Muscle of back (tissue), 11 donors: ENCODE data around the gene ADGRG6. TPM values are rescaled to one million over a fixed set of nuclear protein-coding genes. Genes with fewer than 3 reads are reported as not detected.
A peak's percentile ranks its signal among the peaks of the same experiment; 100 is the strongest.

Source experiments
- DNase-seq, 3 donors: peaks; one replicate each; pipeline versions ENCODE4 v3.0.0 to v3.0.0-alpha.2; 2013
- polyA plus RNA-seq, 10 donors: library from polyadenylated mRNA; unstranded; fragments of 120-200 nt; gene quantifications; one replicate each; pipeline ENCODE4 v1.2.1, GENCODE V29; 2013; ENCODE audit not compliant: insufficient read length in 10 of 10

ADGRG6 gene
- polyA plus RNA-seq, 10 donors = 7.3 to 13.0 (median 10.4) TPM

GRCh38 chr6:142320366-142320765 is 18.6 kb downstream of the ADGRG6 start:
- DNase-seq = no peak

DNA sequence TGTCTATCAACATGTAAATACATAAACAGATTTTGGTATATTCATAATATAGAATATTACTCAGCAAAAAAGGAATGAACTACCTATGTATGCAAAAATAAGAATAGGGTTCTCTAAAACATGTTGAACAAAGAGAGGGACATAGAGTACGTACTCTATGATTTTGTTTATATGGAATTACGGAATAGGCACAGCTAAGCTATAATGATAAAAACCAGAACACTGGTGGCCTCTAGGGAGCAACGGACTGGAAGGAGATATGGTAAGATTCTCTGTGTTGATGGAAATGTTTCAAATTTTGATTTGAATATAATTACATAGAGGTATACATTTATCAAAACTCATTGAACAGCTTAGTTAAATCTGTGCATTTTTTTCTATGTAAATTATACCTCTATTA is 19.6 kb downstream of the ADGRG6 start:
- no peak for DNase-seq

DNA sequence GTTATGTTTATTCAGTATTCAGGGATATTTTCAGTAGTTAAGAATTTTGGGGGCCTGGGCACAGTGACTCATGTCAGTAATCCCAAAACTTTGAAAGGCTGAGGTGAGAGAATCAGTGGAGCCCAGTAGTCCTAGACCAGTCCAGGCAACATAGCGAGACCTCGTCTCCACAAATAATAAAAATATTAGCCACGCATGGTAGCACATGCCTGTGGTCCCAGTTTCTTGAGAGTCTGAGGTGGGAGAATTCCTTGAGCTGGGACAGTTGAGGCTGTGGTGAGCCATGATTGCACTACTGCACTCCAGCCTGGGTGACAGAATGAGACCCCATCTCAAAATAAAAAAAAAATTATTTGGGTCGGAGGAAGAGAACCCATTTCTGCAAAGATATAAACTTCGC is 20.3 kb downstream of the ADGRG6 start:
- no peak for DNase-seq

- no peak for DNase-seq
These were observed 20.8 kb downstream of the ADGRG6 start for GRCh38 chr6:142322504-142323198.

- DNase-seq = no peak
These were observed 21.6 kb downstream of the ADGRG6 start for GRCh38 chr6:142323377-142323776.

GRCh38 chr6:142324111-142324510 is 22.3 kb downstream of the ADGRG6 start:
- no peak for DNase-seq

- no peak for DNase-seq
These were observed 23.3 kb downstream of the ADGRG6 start for GRCh38 chr6:142325111-142325510.

- DNase-seq = no peak
These were observed 24.7 kb downstream of the ADGRG6 start for GRCh38 chr6:142326540-142326939.

DNA sequence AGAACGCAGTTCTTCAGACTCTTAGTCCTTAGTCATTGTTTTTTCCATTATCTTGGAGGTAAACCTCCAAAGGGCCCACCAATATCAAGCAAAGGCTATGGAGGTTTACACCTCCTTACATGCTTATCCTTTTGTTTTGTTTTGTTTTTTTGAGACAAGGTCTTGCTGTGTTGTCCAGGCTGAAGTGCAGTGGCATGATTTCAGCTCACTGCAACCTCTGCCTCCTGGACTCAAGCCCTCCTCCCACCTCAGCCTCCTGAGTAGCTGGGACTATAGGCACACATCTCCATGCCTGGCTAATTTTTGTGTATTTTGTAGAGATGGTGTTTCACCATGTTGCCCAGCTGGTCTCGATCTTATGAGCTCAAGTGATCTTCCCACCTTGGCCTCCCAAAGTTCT is 26.3 kb downstream of the ADGRG6 start:
- DNase-seq = no peak

- DNase-seq = no peak
These were observed 27.8 kb downstream of the ADGRG6 start for GRCh38 chr6:142329486-142330113.

GRCh38 chr6:142331075-142331551 is 29.3 kb downstream of the ADGRG6 start:
- DNase-seq = peak in 1 of 3 donors; percentile 22

DNA sequence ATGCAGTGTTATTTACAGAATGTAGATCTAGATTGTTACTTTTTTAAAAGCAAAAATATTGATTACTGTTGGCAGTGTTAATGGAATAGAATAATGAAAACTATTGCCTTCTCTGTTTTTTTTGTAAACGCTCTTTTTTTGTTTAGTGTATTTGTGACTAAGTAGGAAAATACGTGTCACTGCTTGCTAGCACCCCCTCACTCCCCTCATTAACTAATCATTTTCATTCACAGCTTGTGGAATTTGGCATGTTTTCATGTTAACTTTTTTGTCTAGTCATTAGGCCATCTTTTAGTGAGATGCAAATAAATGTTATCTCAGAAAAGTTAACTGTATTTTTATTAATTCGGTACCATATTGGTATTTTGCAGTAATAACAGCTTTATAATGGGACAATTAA is 29.8 kb downstream of the ADGRG6 start:
- no peak for DNase-seq

DNA sequence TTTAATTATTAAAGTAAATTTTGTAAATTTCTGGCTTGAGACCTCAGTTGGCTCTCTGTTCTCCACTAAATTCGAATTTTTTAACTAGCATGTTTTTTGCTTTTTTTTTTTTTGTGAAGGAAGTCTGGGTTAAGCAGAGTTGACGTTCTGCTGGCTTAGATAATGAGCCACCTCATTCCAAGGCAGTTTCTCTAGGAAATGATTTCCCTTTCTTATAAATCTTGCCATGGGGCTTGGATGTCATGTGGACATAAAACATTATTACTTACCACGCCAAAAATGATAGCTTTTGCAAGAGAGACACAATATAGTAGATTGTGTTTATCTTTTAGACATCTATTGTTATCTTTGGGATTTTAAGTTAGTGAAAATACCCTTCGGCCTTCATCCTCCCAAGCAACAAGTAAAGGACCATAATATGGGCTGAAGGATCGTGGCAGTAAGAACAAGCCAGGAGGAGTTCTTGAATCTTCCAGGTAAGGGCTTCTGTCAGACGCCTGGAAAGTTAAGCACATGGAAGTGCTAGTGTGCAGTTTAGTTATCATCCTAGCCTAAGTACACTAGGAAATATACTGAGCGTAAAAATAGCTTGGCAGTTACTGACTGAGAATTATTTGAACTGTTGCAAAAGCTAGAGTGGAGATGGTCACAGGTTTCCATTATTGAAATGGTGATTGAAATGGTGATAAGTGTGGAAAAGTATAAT is 30.7 kb downstream of the ADGRG6 start:
- DNase-seq = no peak

- no peak for DNase-seq
These were observed 31.6 kb downstream of the ADGRG6 start for GRCh38 chr6:142333431-142333830.

DNA sequence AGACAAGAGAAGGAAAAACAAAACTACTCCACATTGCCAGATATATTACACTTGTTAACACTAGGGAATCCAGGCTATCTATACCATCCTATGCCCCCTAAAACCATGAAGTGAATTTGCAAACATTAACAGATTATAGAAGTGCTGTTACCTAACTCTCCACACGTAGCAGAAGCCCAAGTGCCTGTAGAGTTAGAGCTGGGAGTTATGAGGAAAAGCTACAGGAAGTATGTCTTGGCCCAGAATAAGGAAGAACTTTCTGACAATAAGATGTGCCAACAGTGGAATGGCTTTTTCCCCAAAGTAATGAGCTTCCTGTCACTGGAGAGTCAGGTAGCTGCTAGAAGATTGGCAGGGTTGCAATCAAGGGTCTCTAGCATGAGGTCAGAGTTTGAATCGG is 32.5 kb downstream of the ADGRG6 start:
- no peak for DNase-seq

DNA sequence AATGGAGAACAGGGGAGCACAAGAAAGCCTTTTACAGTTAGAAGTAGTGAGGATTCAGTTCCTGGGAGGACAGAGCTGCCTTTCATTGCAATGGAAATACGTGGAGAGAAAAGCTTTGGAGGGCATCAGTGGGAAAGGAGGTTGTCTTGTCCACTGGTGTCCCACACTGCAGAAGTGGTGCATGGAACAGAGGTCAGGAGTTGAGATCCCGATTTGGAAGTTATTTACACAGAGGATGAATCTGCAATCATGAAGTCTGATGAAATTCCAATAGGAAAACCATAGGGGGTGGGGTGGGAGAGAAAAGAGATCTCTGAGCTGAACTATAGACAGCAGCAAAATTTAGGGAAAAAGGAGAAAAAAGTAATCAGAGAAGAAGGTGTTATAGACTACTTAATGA is 33.6 kb downstream of the ADGRG6 start:
- DNase-seq = no peak

- DNase-seq = no peak
These were observed 34.4 kb downstream of the ADGRG6 start for GRCh38 chr6:142336183-142336582.

DNA sequence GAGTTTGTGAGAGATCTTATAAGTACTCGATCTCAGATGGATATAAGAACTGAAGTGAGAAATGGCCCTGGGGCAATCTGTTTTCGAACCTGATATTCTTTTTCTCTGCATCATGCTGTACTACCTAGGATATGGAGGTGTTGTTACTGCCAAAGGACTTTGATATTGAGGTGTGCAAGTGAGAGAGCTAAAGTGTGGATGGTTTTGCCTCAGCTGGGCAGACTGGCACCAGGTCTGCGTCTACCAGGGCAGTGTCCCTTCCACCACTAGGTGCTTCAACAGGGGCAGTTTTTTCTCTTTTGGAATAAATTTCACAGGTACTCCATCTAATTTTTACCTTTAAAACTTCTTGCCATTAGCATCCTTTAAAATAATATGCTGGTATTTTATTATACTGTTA is 35.0 kb downstream of the ADGRG6 start:
- DNase-seq = no peak

DNA sequence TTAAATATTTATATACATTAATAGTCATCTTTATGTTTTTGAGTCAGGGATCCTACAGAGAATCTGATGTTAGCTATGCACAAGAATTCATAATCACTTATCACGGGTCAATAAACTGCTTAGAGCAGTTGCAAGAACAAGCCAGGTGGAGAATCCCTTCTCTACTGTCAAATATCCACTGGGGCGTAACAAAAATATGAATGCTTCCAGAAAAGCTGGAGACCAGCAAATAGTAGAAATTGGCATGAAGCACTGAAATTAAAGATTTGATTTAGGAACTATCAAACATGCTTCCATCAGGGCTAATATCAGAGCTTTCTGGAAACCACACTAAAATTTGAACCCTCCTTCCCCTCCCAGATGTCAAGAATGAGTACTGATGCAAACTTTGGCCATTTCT is 37.3 kb downstream of the ADGRG6 start:
- DNase-seq = no peak

DNA sequence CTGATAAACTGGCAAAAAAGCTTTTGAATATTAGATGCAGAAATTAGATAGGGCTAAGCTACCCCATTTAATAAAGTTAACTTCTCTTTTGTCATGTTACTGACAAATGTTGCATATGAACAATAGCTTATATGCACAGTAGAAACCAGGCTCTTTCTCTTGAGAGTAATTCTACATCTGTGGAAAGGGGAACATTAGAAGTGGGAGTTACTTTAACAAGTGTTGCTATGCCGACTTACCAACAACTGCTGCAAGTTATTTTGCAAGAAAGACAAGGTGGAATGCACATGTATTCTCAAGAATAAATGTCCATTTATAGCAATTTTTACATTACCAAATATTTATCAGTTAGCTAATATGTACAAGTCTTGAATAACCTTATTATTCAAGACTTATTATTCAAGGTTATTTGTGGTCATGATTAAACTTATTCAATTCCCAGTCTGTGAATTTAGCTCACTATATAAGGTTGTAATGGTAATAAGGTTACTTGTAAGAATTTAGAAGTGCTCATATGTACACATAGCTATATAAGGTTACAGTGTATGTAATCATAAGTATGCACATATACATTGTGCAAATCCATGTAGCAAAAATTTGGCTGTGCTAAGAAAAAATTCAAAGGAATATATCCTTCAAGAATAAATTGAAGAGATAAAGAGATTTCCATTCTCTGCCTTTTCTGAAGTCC is 38.3 kb downstream of the ADGRG6 start:
- DNase-seq = peak in 1 of 3 donors; percentile 48

DNA sequence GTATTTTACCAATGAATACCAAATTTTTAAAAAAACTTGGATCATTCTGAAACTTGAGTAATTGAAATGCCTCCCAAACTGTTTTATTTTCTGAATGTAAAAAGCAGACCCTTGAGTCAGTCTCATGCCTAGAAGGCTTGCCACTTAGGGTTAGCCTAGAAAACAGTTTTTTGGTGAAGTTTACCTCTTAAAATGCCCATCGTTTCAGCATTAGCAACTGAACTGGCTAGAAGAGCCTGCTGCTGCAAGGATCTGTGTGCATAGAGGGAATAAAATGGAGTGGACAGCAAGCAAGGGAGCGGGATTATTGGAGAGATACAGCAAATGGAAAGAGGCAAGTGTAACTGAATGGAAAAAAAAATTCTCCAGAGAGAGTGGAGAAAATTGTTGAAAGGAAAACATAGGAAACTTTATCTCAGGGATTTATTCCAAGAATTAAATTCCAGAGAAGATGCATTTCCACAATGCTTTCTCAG is 40.1 kb downstream of the ADGRG6 start:
- no peak for DNase-seq

DNA sequence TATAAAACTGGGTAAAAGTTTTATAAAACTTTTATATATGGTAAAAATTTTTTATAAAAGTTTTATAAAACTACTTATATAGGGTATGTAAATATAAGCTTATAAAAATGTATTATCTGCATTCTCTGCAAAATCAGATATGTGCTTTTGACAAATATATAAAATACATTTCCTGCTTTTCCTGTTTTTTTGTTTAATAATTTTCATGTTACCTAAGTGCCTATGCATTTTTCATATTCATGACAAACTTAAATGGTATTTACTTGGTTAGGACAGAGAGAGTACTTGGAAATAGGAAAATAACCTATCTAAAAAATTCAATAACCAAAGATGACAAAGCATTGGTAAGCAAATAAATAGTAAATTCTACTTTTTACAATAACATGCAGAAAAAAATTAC is 41.2 kb downstream of the ADGRG6 start:
- no peak for DNase-seq
